ENCODE results near the gene COL4A5. TPM values are rescaled to one million over a fixed set of nuclear protein-coding genes. Genes with fewer than 3 reads are reported as not detected.
"Not testable (repeated sequence)": the region's sequence is repeated elsewhere in the genome, so short reads cannot be mapped to it uniquely, and the experiment has no call there.

Gene COL4A5
- polyA plus RNA-seq, 1 donor from 2014 or later, result not detected

- H3K27ac Mint-ChIP-seq, result no peak overlapping the region
- no peaks in the 10 kb centered on the region for H3K9me3 Mint-ChIP-seq
- no peaks in the 10 kb centered on the region for H3K36me3 Mint-ChIP-seq
- peak overlapping the region in 1 of 4 donors; percentile 28 for H3K4me3 Mint-ChIP-seq
- peaks cover 23% of the 10 kb centered on the region for H3K27me3 Mint-ChIP-seq
- H3K4me1 Mint-ChIP-seq, result peaks cover 0 to 7% (median 7%) of the 10 kb centered on the region in 3 donors
These were observed 2.1 kb upstream of the COL4A5 start for GRCh38 chrX:108437349-108438109.

DNA sequence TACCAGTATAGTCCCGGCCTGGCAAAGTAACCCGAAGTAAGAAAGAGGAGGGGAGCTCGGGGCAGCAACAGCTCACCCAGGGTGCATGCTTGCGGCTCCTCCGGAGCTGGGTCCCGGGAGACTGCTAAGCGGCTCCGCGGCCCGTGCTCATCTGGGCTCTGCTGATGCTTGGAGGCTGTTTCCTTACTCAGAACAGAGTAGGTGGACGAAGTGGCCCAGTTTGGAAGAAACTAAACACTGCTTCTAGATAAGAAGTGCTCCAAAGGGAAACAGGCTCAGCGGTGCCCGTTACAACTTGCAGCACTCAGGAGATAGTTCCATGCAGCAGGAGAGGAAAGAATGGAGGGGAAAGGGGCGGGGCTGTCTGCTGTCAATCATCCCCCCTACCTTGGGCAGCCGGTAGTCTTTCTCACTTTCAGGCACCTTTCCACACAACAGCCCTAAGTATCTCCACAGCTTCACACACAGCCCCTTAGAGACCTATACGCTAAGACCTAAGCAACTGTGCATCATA is 1.5 kb upstream of the COL4A5 start, which contains the start of gene COL4A6:
COL4A6 (minus strand) TSS at position 313 of the 514 bp plus-strand sequence; CDS start at position 87, 226 bp downstream.
- Mint-ChIP-seq H3K4me3 (peak within 1 kb of the TSS in 2 of 4 donors; percentile 67 to 93), H3K36me3 (no peaks in the 10 kb centered on the region), H3K27me3 (peaks cover 23% of the 10 kb centered on the region), H3K27ac (peak within 1 kb of the TSS in 1 of 3 donors; percentile 38), H3K9me3 (no peaks in the 10 kb centered on the region), H3K4me1 (peaks cover 0 to 7% (median 7%) of the 10 kb centered on the region in 3 donors)

- Mint-ChIP-seq H3K9me3 (peaks cover 0 to 1% (median 0%) of the 10 kb centered on the region in 3 donors), H3K4me3 (peak overlapping the region in 3 of 4 donors; percentile 67 to 93 (median 74)), H3K27ac (no peak overlapping the region), H3K27me3 (peaks cover 23% of the 10 kb centered on the region), H3K4me1 (peaks cover 0 to 7% (median 7%) of the 10 kb centered on the region in 3 donors), H3K36me3 (no peaks in the 10 kb centered on the region)
These were observed 491 bp downstream of the COL4A5 start for GRCh38 chrX:108439961-108440696.

DNA sequence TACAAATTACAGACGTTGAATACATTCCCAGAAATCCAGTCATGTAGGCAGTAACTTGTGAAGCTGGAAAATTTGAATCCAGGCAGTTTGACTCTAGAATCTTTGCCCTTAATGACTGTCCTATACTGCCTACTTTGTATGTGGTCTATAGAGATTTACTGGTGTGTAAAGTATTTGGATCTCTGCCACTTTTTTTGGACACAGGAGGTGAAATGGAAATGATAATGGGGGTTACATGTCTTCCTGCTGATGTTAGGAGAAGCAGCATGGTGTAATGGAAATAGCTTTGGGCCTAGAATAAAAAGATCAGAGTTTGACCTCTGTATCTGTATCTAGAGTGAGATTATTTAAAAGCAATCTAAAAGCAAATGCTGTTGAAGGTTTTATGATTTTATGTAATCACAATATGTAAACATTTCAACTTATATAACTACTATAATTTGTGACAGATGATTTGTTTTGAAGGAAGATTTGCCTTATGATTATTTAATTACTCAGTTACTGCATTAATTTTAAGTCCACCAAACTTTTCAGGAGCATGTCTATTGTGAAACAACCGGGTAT is 3.3 kb downstream of the COL4A5 start:
- H3K4me1 Mint-ChIP-seq, result peaks cover 0 to 7% (median 7%) of the 10 kb centered on the region in 3 donors
- peaks cover 15% of the 10 kb centered on the region for H3K27me3 Mint-ChIP-seq
- no peak overlapping the region for H3K27ac Mint-ChIP-seq
- H3K4me3 Mint-ChIP-seq, result no peak overlapping the region
- peaks cover 0 to 2% (median 0%) of the 10 kb centered on the region in 3 donors for H3K9me3 Mint-ChIP-seq
- no peaks in the 10 kb centered on the region for H3K36me3 Mint-ChIP-seq

GRCh38 chrX:108447303-108447702 is 7.7 kb downstream of the COL4A5 start:
- Mint-ChIP-seq H3K4me3 (no peak overlapping the region), H3K4me1 (no peaks in the 10 kb centered on the region), H3K27ac (no peak overlapping the region), H3K9me3 (peaks cover 0 to 2% (median 0%) of the 10 kb centered on the region in 3 donors), H3K27me3 (no peaks in the 10 kb centered on the region), H3K36me3 (no peaks in the 10 kb centered on the region)

DNA sequence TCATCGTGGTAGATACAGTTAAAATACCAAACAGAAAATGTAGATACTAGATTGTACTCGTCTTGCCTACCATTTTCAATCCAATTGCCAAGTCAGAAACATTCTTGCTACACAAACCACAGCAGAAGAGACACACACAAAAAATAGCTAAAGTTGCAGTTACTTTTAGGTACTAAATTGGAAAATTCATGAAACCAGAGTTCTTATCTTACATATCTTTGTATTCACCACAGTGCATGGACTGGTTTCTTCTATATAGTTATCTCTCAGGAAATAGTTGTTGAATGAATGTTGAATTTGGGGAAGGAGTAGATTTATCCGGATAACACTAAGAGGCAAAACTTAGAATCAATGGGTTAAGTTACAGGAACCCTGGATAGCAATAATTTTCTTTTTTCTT is 14.2 kb downstream of the COL4A5 start:
- Mint-ChIP-seq H3K36me3 (no peaks in the 10 kb centered on the region), H3K4me1 (no peaks in the 10 kb centered on the region), H3K27ac (no peak overlapping the region), H3K4me3 (no peak overlapping the region), H3K27me3 (no peaks in the 10 kb centered on the region), H3K9me3 (no peaks in the 10 kb centered on the region)

DNA sequence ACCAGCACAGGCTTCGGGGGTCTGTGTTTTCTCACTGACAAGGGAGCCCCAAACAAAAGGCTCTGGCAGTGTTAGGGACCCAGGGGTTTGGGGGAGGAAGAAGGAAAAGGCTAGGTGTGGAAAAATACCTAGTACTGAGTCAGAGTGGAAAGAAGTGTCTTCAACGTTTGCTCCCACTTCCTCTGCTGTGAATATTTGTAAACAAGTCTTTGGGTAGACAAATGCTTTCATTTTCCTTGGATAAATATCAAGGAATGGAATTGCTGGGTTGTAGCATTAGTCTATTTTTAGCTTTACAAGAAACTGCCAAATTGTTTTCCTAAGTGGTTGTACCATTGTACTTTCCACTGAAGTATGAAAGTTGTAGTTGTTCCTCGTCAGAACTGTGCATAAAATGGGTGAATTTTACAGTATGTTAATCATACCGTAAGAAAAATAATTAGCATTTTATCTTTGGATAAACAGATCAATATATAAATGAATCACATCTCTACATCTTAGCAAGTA is 17.4 kb downstream of the COL4A5 start:
- H3K27me3 Mint-ChIP-seq, result no peaks in the 10 kb centered on the region
- no peak overlapping the region for H3K27ac Mint-ChIP-seq
- no peak overlapping the region for H3K4me3 Mint-ChIP-seq
- H3K9me3 Mint-ChIP-seq, result no peaks in the 10 kb centered on the region
- no peaks in the 10 kb centered on the region for H3K4me1 Mint-ChIP-seq
- H3K36me3 Mint-ChIP-seq, result no peaks in the 10 kb centered on the region

DNA sequence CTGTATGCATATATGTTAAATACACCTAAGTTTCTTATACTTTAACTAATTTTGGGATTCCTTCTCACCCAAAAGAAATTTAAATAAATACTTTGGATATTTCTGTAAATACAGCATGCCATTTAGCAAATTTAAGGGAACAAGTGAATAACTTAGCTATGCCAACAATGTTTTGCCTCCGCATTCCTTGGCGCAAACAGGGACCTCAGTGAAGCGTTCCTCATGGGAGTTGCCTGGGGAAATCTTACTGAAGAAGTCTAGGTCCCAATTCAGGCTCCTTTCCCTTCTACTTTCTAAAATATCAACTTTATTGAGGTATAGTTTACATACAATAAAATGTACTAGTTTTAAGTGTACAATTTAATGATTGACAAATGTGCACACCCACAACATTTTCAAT is 25.0 kb downstream of the COL4A5 start:
- H3K4me1 Mint-ChIP-seq, result peaks cover 0 to 1% (median 0%) of the 10 kb centered on the region in 3 donors
- no peak overlapping the region for H3K4me3 Mint-ChIP-seq
- H3K36me3 Mint-ChIP-seq, result no peaks in the 10 kb centered on the region
- no peaks in the 10 kb centered on the region for H3K27me3 Mint-ChIP-seq
- H3K27ac Mint-ChIP-seq, result no peak overlapping the region
- no peaks in the 10 kb centered on the region for H3K9me3 Mint-ChIP-seq

DNA sequence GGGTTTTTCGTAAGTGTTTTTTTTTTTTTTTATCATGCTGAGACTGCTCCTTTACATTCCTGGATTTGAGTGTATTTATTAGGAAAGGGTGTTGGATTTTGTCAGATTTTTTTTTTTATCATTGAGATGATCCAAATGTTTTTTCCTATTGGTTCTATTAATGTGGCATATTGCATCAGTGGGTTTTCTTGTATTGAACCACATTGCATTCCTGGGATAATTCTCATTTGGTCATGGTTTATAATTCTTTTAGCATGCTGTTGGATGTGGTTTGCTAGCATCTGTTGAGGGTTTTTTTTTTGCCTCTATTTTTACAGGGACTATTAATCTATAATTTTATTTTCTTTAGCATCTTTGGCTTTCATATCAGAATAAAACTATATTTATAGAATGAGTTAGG is 28.8 kb downstream of the COL4A5 start:
- Mint-ChIP-seq H3K4me3 (no peak overlapping the region), H3K27me3 (peaks cover 1% of the 10 kb centered on the region), H3K36me3 (no peaks in the 10 kb centered on the region), H3K4me1 (peaks cover 0 to 1% (median 0%) of the 10 kb centered on the region in 3 donors), H3K27ac (no peak overlapping the region), H3K9me3 (no peaks in the 10 kb centered on the region)

GRCh38 chrX:108473979-108474378 is 34.3 kb downstream of the COL4A5 start:
- no peak overlapping the region for H3K27ac Mint-ChIP-seq
- H3K4me1 Mint-ChIP-seq, result peaks cover 0 to 1% (median 0%) of the 10 kb centered on the region in 3 donors
- peaks cover 0 to 1% (median 0%) of the 10 kb centered on the region in 3 donors for H3K9me3 Mint-ChIP-seq
- peaks cover 1% of the 10 kb centered on the region for H3K27me3 Mint-ChIP-seq
- H3K36me3 Mint-ChIP-seq, result no peaks in the 10 kb centered on the region
- no peak overlapping the region for H3K4me3 Mint-ChIP-seq

GRCh38 chrX:108481528-108481927 is 41.9 kb downstream of the COL4A5 start:
- not testable (repeated sequence) for H3K27me3 Mint-ChIP-seq, H3K9me3 Mint-ChIP-seq, H3K4me3 Mint-ChIP-seq, H3K36me3 Mint-ChIP-seq, H3K4me1 Mint-ChIP-seq, H3K27ac Mint-ChIP-seq

GRCh38 chrX:108484251-108484650 is 44.6 kb downstream of the COL4A5 start:
- H3K9me3 Mint-ChIP-seq, result peaks cover 0 to 3% (median 0%) of the 10 kb centered on the region in 3 donors
- no peak overlapping the region for H3K4me3 Mint-ChIP-seq
- H3K36me3 Mint-ChIP-seq, result peaks cover 1% of the 10 kb centered on the region
- H3K4me1 Mint-ChIP-seq, result no peaks in the 10 kb centered on the region
- H3K27ac Mint-ChIP-seq, result no peak overlapping the region
- H3K27me3 Mint-ChIP-seq, result no peaks in the 10 kb centered on the region

DNA sequence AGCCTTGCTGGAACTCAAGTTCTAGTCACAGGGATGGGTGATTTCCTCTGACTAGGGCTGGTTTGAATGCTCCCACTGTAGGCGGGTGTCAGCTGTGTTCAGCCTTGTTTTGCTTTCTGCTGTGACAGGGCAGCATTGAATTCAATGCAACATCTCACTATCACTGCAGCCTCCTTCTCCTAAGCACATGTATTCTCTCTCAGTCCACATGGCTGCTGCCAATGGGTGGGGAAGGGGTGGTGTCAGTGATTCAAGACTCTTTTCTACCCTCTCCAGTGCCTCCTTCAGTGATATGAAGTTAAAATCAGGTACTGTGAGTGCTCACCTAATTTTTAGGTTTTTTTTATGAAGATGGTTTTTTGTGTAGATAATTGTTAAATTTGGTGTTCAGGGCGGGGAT is 46.3 kb downstream of the COL4A5 start:
- no peak overlapping the region for H3K4me3 Mint-ChIP-seq
- no peaks in the 10 kb centered on the region for H3K36me3 Mint-ChIP-seq
- no peaks in the 10 kb centered on the region for H3K27me3 Mint-ChIP-seq
- no peak overlapping the region for H3K27ac Mint-ChIP-seq
- H3K4me1 Mint-ChIP-seq, result no peaks in the 10 kb centered on the region
- peaks cover 0 to 3% (median 0%) of the 10 kb centered on the region in 3 donors for H3K9me3 Mint-ChIP-seq

- Mint-ChIP-seq H3K27ac (no peak overlapping the region), H3K4me1 (no peaks in the 10 kb centered on the region), H3K9me3 (peaks cover 0 to 2% (median 0%) of the 10 kb centered on the region in 3 donors), H3K36me3 (no peaks in the 10 kb centered on the region), H3K4me3 (no peak overlapping the region), H3K27me3 (no peaks in the 10 kb centered on the region)
These were observed 54.9 kb downstream of the COL4A5 start for GRCh38 chrX:108494406-108495090.

Measured in IgD-negative memory B cell (primary cell).